Adrenal gland (tissue), 12 donors: ENCODE results near the gene DIO3. TPM values are rescaled to one million over a fixed set of nuclear protein-coding genes. Genes with fewer than 3 reads are reported as not detected.

ENCODE experiments used
- DNase-seq, 7 donors: peaks; one replicate each; pipeline ENCODE4 v3.0.0-alpha.2; 2019 to 2020
- H3K27ac ChIP-seq, 5 donors: fragments of 200-600 bp; sonication (generic) in 4 of 5; 1 replicate in 3 of 5; 2 replicates in 2 of 5; pipeline versions ENCODE4 v1.5.1 to v1.8.0; 2016 to 2020; ENCODE audit warnings: mild to moderate bottlenecking in 1 of 5
- H3K27me3 ChIP-seq: fragments of 200-600 bp; 2 replicates; pipeline ENCODE4 v1.8.0; 2021
- H3K36me3 ChIP-seq, 2 donors: fragments of 200-600 bp; replicated peaks in 1 of 2; 1 replicate in 1 of 2; 2 replicates in 1 of 2; pipeline versions ENCODE4 v1.5.1 to v1.8.0; 2018 to 2022
- H3K4me1 ChIP-seq, 2 donors: fragments of 200-600 bp; replicated peaks in 1 of 2; 1 replicate in 1 of 2; 2 replicates in 1 of 2; pipeline versions ENCODE4 v1.5.1 to v1.8.0; 2018 to 2021
- H3K4me3 ChIP-seq, 4 donors: fragments of 200-600 bp; sonication (generic) in 3 of 4; one replicate each; pipeline ENCODE4 v1.5.1; 2016 to 2018
- H3K9me3 ChIP-seq, 3 donors: fragments of 200-600 bp; sonication (generic) in 1 of 3; replicated peaks in 1 of 3; 1 replicate in 2 of 3; 2 replicates in 1 of 3; pipeline versions ENCODE4 v1.5.1 to v1.8.0; 2016 to 2021
- POLR2A ChIP-seq, 2 donors: fragments of 450-650 bp; IDR thresholded peaks; one replicate each; pipeline ENCODE4 v1.6.1; 2017; ENCODE audit warnings: antibody characterized with exemption in 2 of 2, mild to moderate bottlenecking in 2 of 2, moderate library complexity in 1 of 2
- WGBS, 4 donors: extraction: QIAGEN DNeasy Blood & Tissue Kit in 2 of 4; methylation state at CpG; one replicate each; pipeline versions ENCODE4 v1.1.5 to v1.1.7; 2013 to 2017; 5-methylcytosine and 5-hydroxymethylcytosine counted together
- intact Hi-C, 2 donors: fragments of 100-400 bp; cut with DNase I; formaldehyde crosslinking; loops; one replicate each; pipeline versions ENCODE4 v1.14.1 to v1.15.0; 2022 to 2023
- polyA plus RNA-seq, 3 donors: library from polyadenylated mRNA; stranded (reverse); fragments of 200-250 nt in 2 of 3; fragments of 350-450 nt in 1 of 3; fragmentation: Illumina TruSeq in 1 of 3; extraction: RNeasy Lipid Tissue Mini Kit (QIAGEN cat#74804) in 1 of 3; gene quantifications; one replicate each; pipeline ENCODE4 v1.2.3, GENCODE V29; 2013 to 2014
- total RNA-seq, 9 donors: library from RNA; depleted of rRNA in 4 of 9; stranded (reverse); fragments of >200 nt in 4 of 9; fragments of 120-200 nt in 1 of 9; fragmentation: NEBNext Ultra II Directional in 1 of 9; extraction: Animal tissue kit (Norgen Biotek cat#: 25700) in 1 of 9; gene quantifications; one replicate each; pipeline versions ENCODE4 v1.1.0 to v1.2.4, GENCODE V29; 2013 to 2023
- TF ChIP-seq, protein P1 (sequence below), 6 experiments: fragments of 450-650 bp in 4 of 6; fragments of 200-600 bp in 2 of 6; sonication (generic) in 1 of 6; IDR thresholded peaks; 1 replicate in 5 of 6; 2 replicates in 1 of 6; pipeline versions ENCODE4 v1.5.1 to v1.8.0; 2016 to 2021; ENCODE audit warnings: antibody characterized with exemption in 6 of 6, mild to moderate bottlenecking in 2 of 6, moderate library complexity in 1 of 6
- donor health status: healthy with polysubstance abuse.
- donor health status: Bipolar disorder and iron deficiency.
- donor health status: DM: yes; HTN: yes; CAD: no.
- donor health status: DM: no; HTN: no; CAD: no.
- donor health status: DM: no; HTN: no; CAD: no.
- donor health status: DM: yes; HTN: yes; CAD: no.

DIO3 gene
- total and polyA plus RNA-seq, 12 donors = 0.16 to 1.8 (median 0.27) TPM; not detected in 3

DNA sequence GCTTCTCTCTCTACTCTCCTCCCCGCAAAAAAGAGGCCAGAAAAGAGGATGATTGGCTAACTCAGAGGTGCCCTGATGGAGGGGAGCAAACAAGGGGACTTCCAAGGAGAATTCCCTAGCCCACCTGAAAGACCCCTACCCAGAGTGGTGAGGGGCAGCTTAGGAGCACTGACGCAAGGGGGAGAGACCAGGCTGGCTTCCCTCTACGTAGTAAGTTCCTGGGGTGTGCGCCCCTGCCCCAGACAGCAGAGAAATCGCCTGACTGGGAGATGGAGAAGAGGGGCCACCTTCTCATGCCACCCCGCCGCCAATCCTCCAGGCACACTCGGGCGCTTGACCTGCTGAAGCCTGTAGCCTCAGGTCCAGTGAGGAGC, 2.1 kb upstream of the DIO3 start:
- TF ChIP-seq, protein P1, sequence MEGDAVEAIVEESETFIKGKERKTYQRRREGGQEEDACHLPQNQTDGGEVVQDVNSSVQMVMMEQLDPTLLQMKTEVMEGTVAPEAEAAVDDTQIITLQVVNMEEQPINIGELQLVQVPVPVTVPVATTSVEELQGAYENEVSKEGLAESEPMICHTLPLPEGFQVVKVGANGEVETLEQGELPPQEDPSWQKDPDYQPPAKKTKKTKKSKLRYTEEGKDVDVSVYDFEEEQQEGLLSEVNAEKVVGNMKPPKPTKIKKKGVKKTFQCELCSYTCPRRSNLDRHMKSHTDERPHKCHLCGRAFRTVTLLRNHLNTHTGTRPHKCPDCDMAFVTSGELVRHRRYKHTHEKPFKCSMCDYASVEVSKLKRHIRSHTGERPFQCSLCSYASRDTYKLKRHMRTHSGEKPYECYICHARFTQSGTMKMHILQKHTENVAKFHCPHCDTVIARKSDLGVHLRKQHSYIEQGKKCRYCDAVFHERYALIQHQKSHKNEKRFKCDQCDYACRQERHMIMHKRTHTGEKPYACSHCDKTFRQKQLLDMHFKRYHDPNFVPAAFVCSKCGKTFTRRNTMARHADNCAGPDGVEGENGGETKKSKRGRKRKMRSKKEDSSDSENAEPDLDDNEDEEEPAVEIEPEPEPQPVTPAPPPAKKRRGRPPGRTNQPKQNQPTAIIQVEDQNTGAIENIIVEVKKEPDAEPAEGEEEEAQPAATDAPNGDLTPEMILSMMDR (IDR thresholded peaks at IDR 0.05) = no peak
- TF ChIP-seq POLR2A (IDR thresholded peaks at IDR 0.05) = no peak
- H3K27ac ChIP-seq = no peak overlapping the region
- no peak for DNase-seq
- H3K9me3 ChIP-seq = peaks cover 0 to 5% (median 0%) of the 10 kb centered on the region in 3 donors
- H3K27me3 ChIP-seq = peaks cover 53% of the 10 kb centered on the region
- no peaks in the 10 kb centered on the region for H3K4me1 ChIP-seq
- peak overlapping the region in 1 of 4 donors; percentile 42 for H3K4me3 ChIP-seq
- intact Hi-C loops = no loop called here
- no peaks in the 10 kb centered on the region for H3K36me3 ChIP-seq
- WGBS, 4 donors = 34 to 42% (median 36%) methylated on average over 3 to 9 of the region's 9 CpGs

DNA sequence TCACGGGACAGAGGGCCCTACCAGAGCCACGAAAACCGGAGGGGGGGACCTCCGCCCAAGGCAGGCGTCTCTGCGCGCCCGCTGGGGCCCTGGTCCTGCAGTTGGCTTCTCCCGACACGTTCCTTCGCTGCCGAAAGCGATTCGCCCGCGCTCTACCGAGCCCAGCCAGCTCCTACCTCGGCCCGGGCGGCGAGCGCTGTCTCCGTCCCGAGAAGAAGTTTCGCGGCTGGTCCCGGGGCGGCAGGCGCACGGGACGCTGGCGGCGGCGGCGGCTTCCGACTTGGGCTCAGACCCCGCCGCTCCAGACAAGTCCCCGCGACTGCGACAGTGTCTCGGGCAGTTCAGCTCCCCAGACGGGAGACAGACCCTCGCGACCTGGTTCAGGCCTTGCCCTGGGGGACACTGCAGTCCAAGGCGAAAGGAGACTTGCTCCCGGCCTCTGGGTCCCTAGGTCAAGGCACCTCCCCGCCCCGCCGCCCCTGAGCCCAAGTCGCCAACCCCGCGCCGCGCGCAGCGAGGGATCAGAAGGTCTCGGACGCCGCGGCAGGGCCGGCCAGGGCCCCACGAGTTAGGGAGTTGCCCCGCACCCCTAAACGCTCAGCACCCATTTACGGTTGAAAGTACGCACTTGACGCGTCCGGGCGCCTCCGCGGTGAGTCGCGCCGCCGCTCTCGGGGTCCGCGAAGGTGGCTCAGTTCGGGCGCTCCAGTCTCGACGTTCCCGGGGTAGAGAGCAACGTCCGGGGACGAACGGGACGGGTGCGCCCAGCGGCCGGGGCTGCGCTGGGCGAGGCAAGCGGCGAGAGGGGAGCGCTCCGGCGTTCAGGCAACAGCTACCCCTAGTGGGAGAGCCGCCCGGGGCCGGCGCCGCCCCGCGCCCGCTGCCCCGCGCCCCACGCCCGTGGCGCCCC, 1.4 kb upstream of the DIO3 start:
- intact Hi-C loops = no loop called here
- Histone ChIP-seq H3K27me3 (peaks cover 59% of the 10 kb centered on the region), H3K27ac (peak overlapping the region in 1 of 5 donors; percentile 65)

DNA sequence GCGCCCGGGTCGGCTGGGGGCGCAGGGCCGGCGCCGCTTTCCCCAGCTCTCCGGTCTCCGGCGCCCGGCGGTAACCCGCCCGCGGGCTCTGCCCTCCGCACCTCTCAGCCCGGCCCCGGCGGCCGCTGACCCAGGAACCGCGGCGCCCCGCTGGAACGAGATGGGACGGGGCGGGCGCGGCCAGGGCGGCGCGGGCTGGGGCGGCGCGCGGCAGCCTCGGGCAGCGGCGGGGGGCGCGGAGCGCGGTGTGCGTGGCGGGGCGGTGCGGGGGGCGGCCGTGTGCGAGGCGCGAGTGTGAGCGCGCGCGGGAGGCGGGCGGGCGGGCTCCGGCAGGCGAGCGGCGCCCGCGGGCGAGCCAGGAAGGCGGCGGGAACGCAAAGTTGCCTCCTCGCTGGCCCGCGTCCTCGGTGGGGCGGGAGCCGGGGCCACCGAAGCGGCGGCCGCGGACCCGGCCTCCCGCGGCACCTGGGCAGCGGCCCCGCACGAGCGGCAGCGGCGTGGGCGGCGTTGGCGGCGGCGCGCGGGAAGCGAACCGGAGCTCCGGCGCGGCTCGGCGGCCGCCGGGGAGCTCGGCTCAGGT, 671 bp upstream of the DIO3 start:
- Histone ChIP-seq H3K36me3 (no peaks in the 10 kb centered on the region), H3K9me3 (peaks cover 0 to 5% (median 0%) of the 10 kb centered on the region in 3 donors), H3K4me3 (no peak overlapping the region), H3K27ac (peak overlapping the region in 1 of 5 donors; percentile 65), H3K27me3 (peaks cover 67% of the 10 kb centered on the region), H3K4me1 (no peaks in the 10 kb centered on the region)
- no peak for DNase-seq
- intact Hi-C loops = no loop called here
- 2 to 4% methylated on average over 72 to 106 of the region's 106 CpGs; no CpG with 5 or more reads in 2 of the 4 donors for WGBS, 4 donors
- TF ChIP-seq, protein P1 (IDR thresholded peaks at IDR 0.05) = no peak
- TF ChIP-seq POLR2A (IDR thresholded peaks at IDR 0.05) = no peak

More for the DNA sequence above, 1.4 kb upstream of the DIO3 start:
- 0 to 2% (median 1%) methylated on average over 17 to 113 of the region's 113 CpGs for WGBS, 4 donors
- Histone ChIP-seq H3K4me1 (no peaks in the 10 kb centered on the region), H3K9me3 (peaks cover 0 to 5% (median 0%) of the 10 kb centered on the region in 3 donors), H3K4me3 (peak overlapping the region in 1 of 4 donors; percentile 42), H3K36me3 (no peaks in the 10 kb centered on the region)
- TF ChIP-seq, protein P1 (IDR thresholded peaks at IDR 0.05) = peak in 1 of 6 experiments; percentile 15
- no peak for TF ChIP-seq POLR2A (IDR thresholded peaks at IDR 0.05)
- peak in 3 of 7 donors; percentile 17 to 30 (median 23) for DNase-seq

DNA sequence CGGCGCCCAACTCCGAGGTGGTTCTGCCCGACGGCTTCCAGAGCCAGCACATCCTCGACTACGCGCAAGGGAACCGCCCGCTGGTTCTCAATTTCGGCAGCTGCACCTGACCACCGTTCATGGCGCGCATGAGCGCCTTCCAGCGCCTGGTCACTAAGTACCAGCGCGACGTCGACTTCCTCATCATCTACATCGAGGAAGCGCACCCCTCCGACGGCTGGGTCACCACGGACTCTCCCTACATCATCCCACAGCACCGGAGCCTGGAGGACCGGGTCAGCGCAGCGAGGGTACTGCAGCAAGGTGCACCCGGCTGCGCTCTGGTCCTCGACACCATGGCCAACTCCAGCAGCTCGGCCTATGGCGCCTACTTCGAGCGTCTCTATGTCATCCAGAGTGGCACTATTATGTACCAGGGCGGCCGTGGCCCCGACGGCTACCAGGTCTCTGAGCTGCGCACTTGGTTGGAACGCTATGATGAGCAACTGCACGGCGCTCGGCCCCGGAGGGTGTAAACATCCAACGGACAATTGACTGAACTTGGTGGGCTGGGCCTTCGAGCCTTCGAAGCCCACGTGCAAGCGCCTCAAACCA, 699 bp downstream of the DIO3 start:
- TF ChIP-seq, protein P1 (IDR thresholded peaks at IDR 0.05) = no peak
- TF ChIP-seq POLR2A (IDR thresholded peaks at IDR 0.05) = no peak
- no peak for DNase-seq
- 65 to 85% (median 68%) methylated on average over 8 to 51 of the region's 51 CpGs for WGBS, 4 donors
- H3K27ac ChIP-seq = no peak overlapping the region
- peak overlapping the region in 1 of 4 donors; percentile 11 for H3K4me3 ChIP-seq
- intact Hi-C loops = no loop called here
- no peaks in the 10 kb centered on the region for H3K4me1 ChIP-seq
- H3K9me3 ChIP-seq = peaks cover 0 to 5% (median 0%) of the 10 kb centered on the region in 3 donors
- no peaks in the 10 kb centered on the region for H3K36me3 ChIP-seq
- H3K27me3 ChIP-seq = peaks cover 74% of the 10 kb centered on the region
